ACC112 (cell line): ENCODE results near the gene PLEKHF1.

Experiments used
- H2AFZ ChIP-seq: fragments of 200-600 bp; sonication (generic); one replicate; pipeline ENCODE4 v1.6.0; 2017; ENCODE audit warnings: antibody characterized with exemption, low read length; ENCODE audit not compliant: unreplicated experiment
- H3K27ac ChIP-seq: fragments of 200-600 bp; sonication (generic); 2 replicates; pipeline ENCODE4 v1.5.1; 2014; ENCODE audit warnings: low read depth, mild to moderate bottlenecking, antibody characterized with exemption, low read length, moderate library complexity
- H3K27me3 ChIP-seq: fragments of 200-600 bp; sonication (generic); 2 replicates; pipeline ENCODE4 v1.6.1; 2014; ENCODE audit warnings: mild to moderate bottlenecking, antibody characterized with exemption, low read length, moderate library complexity, mixed read lengths; ENCODE audit not compliant: insufficient read depth
- H3K36me3 ChIP-seq: fragments of 200-600 bp; sonication (generic); 2 replicates; pipeline ENCODE4 v1.6.1; 2016; ENCODE audit warnings: mild to moderate bottlenecking, antibody characterized with exemption, low read length, moderate library complexity, mixed read lengths; ENCODE audit not compliant: insufficient read depth
- H3K4me1 ChIP-seq: fragments of 200-600 bp; sonication (generic); one replicate; pipeline ENCODE4 v1.6.1; 2016; ENCODE audit warnings: low read length, mixed read lengths; ENCODE audit not compliant: insufficient read depth, unreplicated experiment, control insufficient read depth
- H3K4me3 ChIP-seq: fragments of 200-600 bp; sonication (generic); 2 replicates; pipeline ENCODE4 v1.5.1; 2014; ENCODE audit warnings: mild to moderate bottlenecking, low read depth, low read length
- H3K79me2 ChIP-seq: fragments of 200-600 bp; sonication (generic); one replicate; pipeline ENCODE4 v1.6.0; 2016; ENCODE audit warnings: low read length; ENCODE audit not compliant: control insufficient read depth, unreplicated experiment, insufficient read depth

PLEKHF1 gene

GRCh38 chr19:29672933-29673336 is 7.7 kb downstream of the PLEKHF1 start:
- Histone ChIP-seq H3K79me2 (peaks cover 5% of the 10 kb centered on the region), H3K36me3 (no peaks in the 10 kb centered on the region), H3K27ac (no peak overlapping the region)

GRCh38 chr19:29673451-29674371 is 8.4 kb downstream of the PLEKHF1 start:
- no peaks in the 10 kb centered on the region for H3K36me3 ChIP-seq
- no peak overlapping the region for H3K27ac ChIP-seq
- H3K4me3 ChIP-seq = no peak overlapping the region
- H3K27me3 ChIP-seq = no peaks in the 10 kb centered on the region
- H3K4me1 ChIP-seq = peaks cover 9% of the 10 kb centered on the region
- no peak overlapping the region for H2AFZ ChIP-seq
- H3K79me2 ChIP-seq = peaks cover 3% of the 10 kb centered on the region

More at GRCh38 chr19:29672933-29673336, 7.7 kb downstream of the PLEKHF1 start:
- Histone ChIP-seq H2AFZ (no peak overlapping the region), H3K4me3 (no peak overlapping the region), H3K27me3 (no peaks in the 10 kb centered on the region), H3K4me1 (peaks cover 13% of the 10 kb centered on the region)

GRCh38 chr19:29674374-29675119 is 9.3 kb downstream of the PLEKHF1 start:
- Histone ChIP-seq H3K4me1 (peaks cover 9% of the 10 kb centered on the region), H3K27me3 (no peaks in the 10 kb centered on the region), H3K36me3 (no peaks in the 10 kb centered on the region), H3K79me2 (peaks cover 3% of the 10 kb centered on the region), H3K27ac (no peak overlapping the region), H2AFZ (no peak overlapping the region), H3K4me3 (no peak overlapping the region)

GRCh38 chr19:29675120-29675649 is 9.9 kb downstream of the PLEKHF1 start:
- H3K36me3 ChIP-seq = no peaks in the 10 kb centered on the region
- peaks cover 3% of the 10 kb centered on the region for H3K79me2 ChIP-seq
- H2AFZ ChIP-seq = no peak overlapping the region
- H3K4me1 ChIP-seq = peaks cover 9% of the 10 kb centered on the region
- H3K4me3 ChIP-seq = no peak overlapping the region
- no peak overlapping the region for H3K27ac ChIP-seq
- no peaks in the 10 kb centered on the region for H3K27me3 ChIP-seq

- H3K4me1 ChIP-seq = peaks cover 9% of the 10 kb centered on the region
- no peaks in the 10 kb centered on the region for H3K27me3 ChIP-seq
- peaks cover 3% of the 10 kb centered on the region for H3K79me2 ChIP-seq
- H2AFZ ChIP-seq = no peak overlapping the region
- no peaks in the 10 kb centered on the region for H3K36me3 ChIP-seq
- H3K4me3 ChIP-seq = no peak overlapping the region
- no peak overlapping the region for H3K27ac ChIP-seq
Observed at GRCh38 chr19:29675650-29676186, 10.5 kb downstream of the PLEKHF1 start.

- peaks cover 5% of the 10 kb centered on the region for H3K4me1 ChIP-seq
- no peaks in the 10 kb centered on the region for H3K36me3 ChIP-seq
- H3K79me2 ChIP-seq = peaks cover 3% of the 10 kb centered on the region
- no peak overlapping the region for H3K27ac ChIP-seq
- H3K27me3 ChIP-seq = no peaks in the 10 kb centered on the region
- H3K4me3 ChIP-seq = no peak overlapping the region
- no peak overlapping the region for H2AFZ ChIP-seq
Observed at GRCh38 chr19:29676586-29676985, 11.3 kb downstream of the PLEKHF1 start.

- Histone ChIP-seq H3K4me1 (no peaks in the 10 kb centered on the region), H3K79me2 (peaks cover 3% of the 10 kb centered on the region), H3K27ac (no peak overlapping the region), H3K4me3 (no peak overlapping the region), H2AFZ (no peak overlapping the region), H3K27me3 (no peaks in the 10 kb centered on the region), H3K36me3 (no peaks in the 10 kb centered on the region)
Observed at GRCh38 chr19:29677001-29677817, 11.9 kb downstream of the PLEKHF1 start.

GRCh38 chr19:29678484-29679106 is 13.3 kb downstream of the PLEKHF1 start:
- Histone ChIP-seq H3K79me2 (no peaks in the 10 kb centered on the region), H3K36me3 (no peaks in the 10 kb centered on the region), H3K27ac (no peak overlapping the region), H2AFZ (no peak overlapping the region), H3K4me3 (no peak overlapping the region), H3K27me3 (no peaks in the 10 kb centered on the region), H3K4me1 (peaks cover 3% of the 10 kb centered on the region)

GRCh38 chr19:29679598-29680210 is 14.4 kb downstream of the PLEKHF1 start:
- Histone ChIP-seq H3K36me3 (no peaks in the 10 kb centered on the region), H3K27me3 (no peaks in the 10 kb centered on the region), H3K79me2 (no peaks in the 10 kb centered on the region), H3K4me1 (peaks cover 3% of the 10 kb centered on the region), H3K27ac (no peak overlapping the region), H2AFZ (no peak overlapping the region), H3K4me3 (no peak overlapping the region)
